ENCODE data around the gene MRPS7. TPM values are rescaled to one million over a fixed set of nuclear protein-coding genes. Genes with fewer than 3 reads are reported as not detected.
A peak's percentile ranks its signal among the peaks of the same experiment; 100 is the strongest.
"Not testable (repeated sequence)": the region's sequence is repeated elsewhere in the genome, so short reads cannot be mapped to it uniquely, and the experiment has no call there.

Gene MRPS7
- total RNA-seq, 2 donors from 2014 or later: 42.8 to 43.0 TPM

DNA sequence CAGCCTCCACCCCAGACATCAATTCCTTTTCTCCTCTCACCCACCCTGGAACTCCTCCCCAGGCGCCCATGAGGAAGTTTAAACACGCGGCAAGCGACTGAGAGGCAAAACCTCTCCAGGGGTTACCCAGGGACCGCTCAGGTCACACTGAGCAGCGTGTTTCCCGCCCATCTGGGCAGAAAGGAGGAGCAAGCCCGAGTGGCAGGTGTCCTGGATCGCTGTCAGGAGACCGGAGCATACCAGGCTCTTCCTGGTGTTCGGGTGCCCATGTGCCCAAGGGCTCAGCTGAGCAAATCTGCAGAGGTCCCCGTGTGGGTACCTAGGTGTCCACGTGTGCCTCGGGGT lies 27.1 kb downstream of the MRPS7 start:
- no peaks in the 10 kb centered on the region for H3K9me3 Mint-ChIP-seq
- H3K27ac Mint-ChIP-seq: no peak overlapping the region
- no peaks in the 10 kb centered on the region for H3K27me3 Mint-ChIP-seq (ENCODE audit: low read depth)
- ATAC-seq (replicated peaks in 1 of 2): peak; percentile 8 to 19
- peaks cover 4 to 7% of the 10 kb centered on the region in 2 donors for H3K36me3 Mint-ChIP-seq (ENCODE audit: insufficient read depth in 2 of 2)
- DNase-seq: peak; percentile 45 to 52
- H3K4me1 Mint-ChIP-seq (ENCODE audit: low read depth): peaks cover 39% of the 10 kb centered on the region
- peak overlapping the region; percentile 98 to 99 for H3K4me3 Mint-ChIP-seq

- peak within 1 kb of the TSS; percentile 99 for H3K27ac Mint-ChIP-seq
- H3K9me3 Mint-ChIP-seq: no peaks in the 10 kb centered on the region
- H3K4me1 Mint-ChIP-seq (ENCODE audit: low read depth): peaks cover 41% of the 10 kb centered on the region
- H3K27me3 Mint-ChIP-seq (ENCODE audit: low read depth): no peaks in the 10 kb centered on the region
- peak; percentile 96 to 99 for DNase-seq
- peaks cover 4 to 7% of the 10 kb centered on the region in 2 donors for H3K36me3 Mint-ChIP-seq (ENCODE audit: insufficient read depth in 2 of 2)
- peak; percentile 92 to 93 for ATAC-seq (replicated peaks in 1 of 2)
- H3K4me3 Mint-ChIP-seq: peak within 1 kb of the TSS; percentile 98 to 99
These were observed 27.6 kb downstream of the MRPS7 start, which contains the start of gene SLC25A19 for GRCh38 chr17:75289115-75289831. TSS of gene SLC25A19 (minus strand) at chr17:75289433. CDS start at chr17:75286764, 2,669 bp downstream.

- Mint-ChIP-seq H3K27ac (peak overlapping the region; percentile 99), H3K27me3 (ENCODE audit: low read depth) (no peaks in the 10 kb centered on the region), H3K36me3 (ENCODE audit: insufficient read depth in 2 of 2) (peaks cover 4 to 7% of the 10 kb centered on the region in 2 donors), H3K4me1 (ENCODE audit: low read depth) (peaks cover 47% of the 10 kb centered on the region), H3K9me3 (no peaks in the 10 kb centered on the region), H3K4me3 (peak overlapping the region; percentile 98 to 99)
- ATAC-seq (replicated peaks in 1 of 2): peak; percentile 25 to 40
- peak; percentile 72 to 78 for DNase-seq
These were observed 28.2 kb downstream of the MRPS7 start for GRCh38 chr17:75289832-75290337.

DNA sequence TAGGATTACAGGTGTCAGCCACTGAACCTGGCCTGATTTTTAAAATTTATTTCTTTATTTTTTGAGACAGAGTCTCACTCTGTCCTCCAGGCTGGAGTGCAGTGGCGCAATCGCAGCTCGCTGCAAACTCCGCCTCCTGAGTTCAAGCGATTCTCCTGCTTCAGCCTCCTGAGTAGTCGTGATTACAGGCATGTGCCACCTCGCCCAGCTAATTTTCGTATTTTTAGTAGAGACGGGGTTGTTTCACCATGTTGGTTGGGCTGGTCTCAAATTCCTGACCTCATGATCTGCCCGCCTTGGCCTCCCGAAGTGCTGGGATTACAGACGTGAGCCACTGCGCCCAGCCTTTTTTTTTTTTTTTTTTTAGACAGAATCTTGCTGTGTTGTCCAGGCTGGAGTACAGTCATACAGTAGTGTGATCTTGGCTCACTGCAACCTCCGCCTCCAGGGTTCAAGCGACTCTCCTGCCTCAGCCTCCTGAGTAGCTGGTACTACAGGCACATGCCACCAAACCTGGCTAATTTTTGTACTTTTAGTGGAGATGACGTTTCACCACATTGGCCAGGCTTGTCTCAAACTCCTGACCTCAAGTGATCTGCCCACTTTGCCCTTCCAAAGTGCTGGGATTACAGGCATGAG lies 31.2 kb downstream of the MRPS7 start:
- peaks cover 69% of the 10 kb centered on the region for H3K4me1 Mint-ChIP-seq (ENCODE audit: low read depth)
- H3K9me3 Mint-ChIP-seq; H3K36me3 Mint-ChIP-seq (ENCODE audit: insufficient read depth in 2 of 2); DNase-seq; H3K27ac Mint-ChIP-seq; ATAC-seq (replicated peaks in 1 of 2); H3K27me3 Mint-ChIP-seq (ENCODE audit: low read depth); H3K4me3 Mint-ChIP-seq: not testable (repeated sequence)

DNA sequence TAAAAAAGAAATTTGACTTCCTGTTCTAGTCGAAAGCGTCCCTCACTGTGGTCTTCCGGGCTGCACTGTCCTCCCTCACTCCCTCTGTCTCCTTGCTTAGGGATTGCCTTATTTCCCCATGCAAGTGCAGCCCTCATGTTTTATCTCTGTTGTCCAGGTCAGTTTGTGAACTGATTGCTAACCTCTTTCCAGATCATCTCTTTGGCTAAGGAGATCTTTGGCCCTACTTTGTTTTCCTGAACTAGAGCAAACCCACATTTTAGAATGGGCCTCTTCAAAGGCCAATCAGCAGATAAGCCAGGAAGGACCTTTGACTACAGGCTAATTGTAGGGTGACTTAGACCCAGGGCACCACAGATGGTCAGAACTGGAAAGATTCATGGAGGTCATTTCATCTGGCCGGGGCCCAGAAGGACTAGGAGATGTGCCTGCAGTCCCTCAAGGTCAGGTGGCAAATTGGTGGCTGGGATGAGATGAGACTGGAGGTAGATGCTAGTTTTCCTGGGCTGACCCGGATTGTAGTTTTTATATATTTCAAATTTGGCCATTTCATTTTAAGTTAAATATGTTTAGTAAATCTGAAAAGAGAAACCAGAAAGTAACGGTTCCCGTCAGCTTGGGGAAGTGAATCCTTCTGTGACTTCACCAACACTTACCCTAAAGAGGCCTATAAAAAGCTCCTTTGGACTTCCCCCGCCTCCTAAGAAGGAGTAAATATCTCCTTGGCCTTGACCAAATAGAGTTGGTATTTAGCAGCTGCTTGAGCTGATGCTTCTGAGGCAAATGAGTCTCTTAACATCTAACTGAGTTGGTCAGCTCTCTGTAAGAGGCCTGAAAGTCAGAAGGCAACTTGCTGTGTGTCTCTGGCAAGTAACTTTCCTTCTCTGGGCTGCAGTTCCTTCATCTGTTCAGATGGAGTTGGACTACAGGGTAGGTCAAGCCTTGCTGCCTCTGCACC lies 33.8 kb downstream of the MRPS7 start:
- H3K27me3 Mint-ChIP-seq (ENCODE audit: low read depth): no peaks in the 10 kb centered on the region

GRCh38 chr17:75300280-75300679 lies 38.6 kb downstream of the MRPS7 start:
- DNase-seq: no peak
- H3K27ac Mint-ChIP-seq: no peak overlapping the region
- H3K27me3 Mint-ChIP-seq (ENCODE audit: low read depth): no peaks in the 10 kb centered on the region
- H3K4me1 Mint-ChIP-seq (ENCODE audit: low read depth): peaks cover 29% of the 10 kb centered on the region
- H3K9me3 Mint-ChIP-seq: no peaks in the 10 kb centered on the region
- no peaks in the 10 kb centered on the region for H3K36me3 Mint-ChIP-seq (ENCODE audit: insufficient read depth in 2 of 2)
- no peak for ATAC-seq (replicated peaks in 1 of 2)
- no peak overlapping the region for H3K4me3 Mint-ChIP-seq

More for the DNA sequence above, 33.8 kb downstream of the MRPS7 start:
- DNase-seq: peak; percentile 59 to 64
- H3K4me1 Mint-ChIP-seq (ENCODE audit: low read depth): peaks cover 59% of the 10 kb centered on the region
- peaks cover 0 to 1% of the 10 kb centered on the region in 2 donors for H3K36me3 Mint-ChIP-seq (ENCODE audit: insufficient read depth in 2 of 2)
- no peaks in the 10 kb centered on the region for H3K9me3 Mint-ChIP-seq
- peak; percentile 82 to 83 for ATAC-seq (replicated peaks in 1 of 2)
- H3K4me3 Mint-ChIP-seq: peak overlapping the region; percentile 59 to 70
- H3K27ac Mint-ChIP-seq: peak overlapping the region; percentile 92

DNA sequence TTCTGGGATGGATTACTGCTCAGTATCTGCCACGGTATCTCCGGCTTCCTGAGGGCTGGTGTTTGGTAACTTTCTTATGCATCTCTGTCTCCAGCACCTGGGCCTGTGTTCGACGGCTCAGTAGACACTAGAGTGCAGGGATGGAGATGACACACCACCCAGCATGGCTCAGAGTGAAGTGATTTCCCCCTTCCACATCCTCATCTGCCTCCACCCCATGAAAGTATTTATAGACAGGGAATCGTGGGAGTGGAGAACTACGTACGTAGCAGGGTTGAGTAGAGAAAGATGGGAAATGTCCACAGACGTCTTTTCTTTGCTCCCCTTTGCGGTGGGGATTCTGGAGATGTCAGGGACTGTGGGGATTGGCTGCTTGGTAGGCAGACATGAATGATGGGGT lies 39.4 kb downstream of the MRPS7 start:
- DNase-seq: no peak
- no peak for ATAC-seq (replicated peaks in 1 of 2)
- no peaks in the 10 kb centered on the region for H3K36me3 Mint-ChIP-seq (ENCODE audit: insufficient read depth in 2 of 2)
- no peaks in the 10 kb centered on the region for H3K27me3 Mint-ChIP-seq (ENCODE audit: low read depth)
- no peak overlapping the region for H3K4me3 Mint-ChIP-seq
- H3K9me3 Mint-ChIP-seq: no peaks in the 10 kb centered on the region
- no peak overlapping the region for H3K27ac Mint-ChIP-seq
- peaks cover 21% of the 10 kb centered on the region for H3K4me1 Mint-ChIP-seq (ENCODE audit: low read depth)

DNA sequence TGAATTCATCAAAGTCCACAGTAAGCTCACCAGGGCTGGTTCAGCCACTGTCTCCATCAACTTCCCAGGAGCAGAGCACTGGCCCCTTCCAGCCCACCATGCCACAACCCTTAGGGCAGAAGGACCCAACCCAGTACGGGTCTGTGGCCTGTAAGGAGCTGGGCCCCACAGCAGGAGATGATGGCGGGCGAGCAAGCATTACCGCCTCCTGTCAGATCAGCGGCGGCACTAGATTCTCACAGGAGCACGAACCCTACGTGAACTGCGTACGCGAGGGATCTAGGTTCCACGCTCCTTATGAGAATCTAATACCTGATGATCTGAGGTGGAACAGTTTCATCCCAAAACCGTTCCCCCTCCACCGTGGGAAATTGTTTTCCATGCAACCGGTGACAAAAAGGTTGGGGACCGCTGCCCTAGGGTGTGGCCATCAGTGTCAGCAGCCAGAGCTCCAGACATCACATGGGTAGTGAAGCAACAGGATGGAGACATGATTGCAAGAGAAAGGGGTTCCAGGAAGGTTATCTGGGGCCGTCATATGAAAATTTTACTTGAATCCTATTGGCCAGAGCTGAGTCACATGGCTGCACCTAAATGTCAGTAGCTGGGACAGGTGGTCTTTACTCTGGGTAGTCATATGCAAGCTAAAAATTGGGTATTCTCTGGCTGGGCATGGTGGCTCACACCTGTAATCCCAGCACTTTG lies 40.0 kb downstream of the MRPS7 start:
- no peaks in the 10 kb centered on the region for H3K27me3 Mint-ChIP-seq (ENCODE audit: low read depth)
- no peak for DNase-seq
- no peak overlapping the region for H3K27ac Mint-ChIP-seq
- H3K4me3 Mint-ChIP-seq: no peak overlapping the region
- H3K9me3 Mint-ChIP-seq: no peaks in the 10 kb centered on the region
- no peak for ATAC-seq (replicated peaks in 1 of 2)
- no peaks in the 10 kb centered on the region for H3K36me3 Mint-ChIP-seq (ENCODE audit: insufficient read depth in 2 of 2)
- peaks cover 15% of the 10 kb centered on the region for H3K4me1 Mint-ChIP-seq (ENCODE audit: low read depth)

- peaks cover 14% of the 10 kb centered on the region for H3K4me1 Mint-ChIP-seq (ENCODE audit: low read depth)
- H3K4me3 Mint-ChIP-seq: no peak overlapping the region
- DNase-seq (no peak), ATAC-seq (replicated peaks in 1 of 2) (no peak)
- peak overlapping the region; percentile 46 for H3K27ac Mint-ChIP-seq
- no peaks in the 10 kb centered on the region for H3K36me3 Mint-ChIP-seq (ENCODE audit: insufficient read depth in 2 of 2)
- H3K9me3 Mint-ChIP-seq: no peaks in the 10 kb centered on the region
- H3K27me3 Mint-ChIP-seq (ENCODE audit: low read depth): no peaks in the 10 kb centered on the region
These were observed 46.5 kb downstream of the MRPS7 start for GRCh38 chr17:75307957-75308731.

DNA sequence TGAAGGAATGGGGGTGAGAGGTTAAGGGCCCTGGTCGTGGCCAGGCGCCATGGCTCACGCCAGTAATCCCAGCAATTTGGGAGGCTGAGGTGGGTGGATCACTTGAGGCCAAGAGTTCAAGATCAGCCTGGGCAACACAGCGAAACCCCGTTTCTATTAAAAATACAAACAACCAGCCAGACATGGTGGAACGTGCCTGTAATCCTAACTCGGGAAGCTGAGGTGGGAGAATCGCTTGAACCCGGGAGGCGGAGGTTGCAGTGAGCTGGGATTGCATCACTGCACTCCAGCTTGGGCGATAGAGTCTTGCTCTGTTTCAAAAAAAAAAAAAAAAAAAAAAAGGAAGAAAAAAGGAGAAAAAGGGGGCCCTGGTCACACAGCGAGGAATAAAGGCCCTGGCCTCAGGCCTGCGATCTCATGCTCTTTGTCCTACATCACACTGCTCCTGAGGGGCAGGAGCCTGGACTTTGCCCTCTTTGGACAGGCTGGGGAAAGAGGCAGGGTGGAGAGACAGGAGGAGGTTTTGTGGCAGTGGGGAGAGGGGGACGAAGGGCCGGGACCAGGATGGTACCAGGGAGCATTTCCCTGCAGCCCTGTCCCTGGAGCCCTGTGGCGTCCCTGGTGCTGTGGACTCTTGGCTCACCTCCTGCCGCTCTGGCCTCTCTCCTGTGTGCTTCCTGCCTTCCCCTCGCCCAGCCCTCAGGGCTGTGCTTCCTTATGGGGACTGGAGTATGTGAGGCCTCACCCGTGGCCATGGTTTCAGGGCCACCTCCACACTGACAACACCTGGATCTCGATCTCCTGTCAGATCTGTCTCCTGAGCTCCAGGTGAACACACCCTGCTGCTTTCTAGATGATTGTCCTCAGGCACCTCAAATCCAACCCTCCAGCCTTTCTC lies 47.3 kb downstream of the MRPS7 start:
- no peaks in the 10 kb centered on the region for H3K36me3 Mint-ChIP-seq (ENCODE audit: insufficient read depth in 2 of 2)
- peaks cover 22% of the 10 kb centered on the region for H3K4me1 Mint-ChIP-seq (ENCODE audit: low read depth)
- H3K9me3 Mint-ChIP-seq: no peaks in the 10 kb centered on the region
- H3K27me3 Mint-ChIP-seq (ENCODE audit: low read depth): no peaks in the 10 kb centered on the region
- DNase-seq (no peak), ATAC-seq (replicated peaks in 1 of 2) (peak; percentile 28 to 35)
- no peak overlapping the region for H3K4me3 Mint-ChIP-seq
- H3K27ac Mint-ChIP-seq: peak overlapping the region; percentile 46

DNA sequence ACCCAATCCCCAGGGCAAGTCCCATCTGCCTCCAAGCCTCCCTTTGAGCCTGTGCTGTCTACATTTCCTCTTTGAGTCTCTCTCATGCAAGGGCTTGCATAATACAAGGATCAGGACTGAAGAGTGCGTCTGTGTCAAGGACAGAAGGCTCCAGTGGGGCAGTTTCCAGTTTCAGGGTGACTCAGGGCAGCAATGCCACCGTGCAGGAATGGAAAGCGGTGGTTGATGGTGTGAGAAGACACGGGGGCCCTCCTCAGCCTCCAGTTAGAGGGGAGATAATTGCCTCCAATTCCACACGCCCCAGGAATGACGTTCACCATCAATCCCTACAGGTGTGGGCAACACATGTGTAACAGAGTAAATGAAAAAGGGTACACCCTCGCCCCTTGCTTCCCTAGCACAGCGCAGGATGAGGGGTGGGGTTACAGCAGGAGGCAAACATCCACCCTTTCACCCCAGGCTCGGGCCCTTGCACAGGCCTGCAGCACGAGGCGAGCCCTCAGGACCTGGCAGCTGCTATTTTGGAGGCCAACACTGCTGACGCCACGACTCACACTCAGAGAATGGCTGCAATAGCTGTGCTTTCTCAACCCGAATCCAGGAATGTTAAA lies 52.4 kb downstream of the MRPS7 start:
- H3K4me3 Mint-ChIP-seq: peak overlapping the region in 1 of 2 donors; percentile 3
- no peaks in the 10 kb centered on the region for H3K9me3 Mint-ChIP-seq
- peak overlapping the region; percentile 54 for H3K27ac Mint-ChIP-seq
- no peaks in the 10 kb centered on the region for H3K27me3 Mint-ChIP-seq (ENCODE audit: low read depth)
- ATAC-seq (replicated peaks in 1 of 2) (peak; percentile 23 to 28), DNase-seq (no peak)
- peaks cover 48% of the 10 kb centered on the region for H3K4me1 Mint-ChIP-seq (ENCODE audit: low read depth)
- H3K36me3 Mint-ChIP-seq (ENCODE audit: insufficient read depth in 2 of 2): peaks cover 0 to under 1% of the 10 kb centered on the region in 2 donors

Measured in activated T-cell treated with anti-CD3 and anti-CD28 coated beads, Interleukin-2, amount 50 U/mL, for 72 hours (primary cell).